Measurements from ENCODE around the gene ZBED4. TPM values are rescaled to one million over a fixed set of nuclear protein-coding genes. Genes with fewer than 3 reads are reported as not detected.

The ZBED4 gene
- total and polyA plus RNA-seq, 5 donors from 2014 or later = 6.1 to 17.1 (median 6.9) TPM

GRCh38 chr22:49823289-49824045 is 30.2 kb upstream of the ZBED4 start:
- Histone ChIP-seq H3K36me3 (ENCODE audit: control insufficient read depth, insufficient read depth, low read length) (peaks cover 45% of the 10 kb centered on the region), H3K27ac (ENCODE audit: insufficient read depth, low read length, poor library complexity, severe bottlenecking) (no peak overlapping the region), H3K4me3 (ENCODE audit: low read depth, low read length) (no peak overlapping the region), H3K9me3 (ENCODE audit: control insufficient read depth in 2 of 2, low read length in 2 of 2) (no peaks in the 10 kb centered on the region), H3K4me1 (ENCODE audit: control insufficient read depth, insufficient read depth, low read length, poor library complexity, severe bottlenecking) (peaks cover 46% of the 10 kb centered on the region), H3K27me3 (ENCODE audit: control insufficient read depth, insufficient read depth, low read length) (no peaks in the 10 kb centered on the region)
- H3K36me3 Mint-ChIP-seq = peaks cover 30% of the 10 kb centered on the region
- ATAC-seq (ENCODE audit: low read depth in 2 of 2) (no peak), DNase-seq (no peak)
- H3K4me3 Mint-ChIP-seq = peak overlapping the region in 3 of 4 donors; percentile 43 to 93 (median 93)
- no peaks in the 10 kb centered on the region for H3K9me3 Mint-ChIP-seq
- peaks cover 5 to 66% (median 29%) of the 10 kb centered on the region in 4 donors for H3K4me1 Mint-ChIP-seq
- H3K27me3 Mint-ChIP-seq = peaks cover 4% of the 10 kb centered on the region
- H3K27ac Mint-ChIP-seq = peak overlapping the region in 1 of 3 donors; percentile 52

GRCh38 chr22:49824185-49824925 is 29.3 kb upstream of the ZBED4 start:
- peak overlapping the region; percentile 93 to 98 (median 94) for H3K4me3 Mint-ChIP-seq

GRCh38 chr22:49824936-49825335 is 28.7 kb upstream of the ZBED4 start:
- Mint-ChIP-seq H3K27ac (peak overlapping the region in 2 of 3 donors; percentile 31 to 93), H3K9me3 (no peaks in the 10 kb centered on the region), H3K4me1 (peaks cover 12 to 72% (median 35%) of the 10 kb centered on the region in 4 donors), H3K36me3 (peaks cover 27% of the 10 kb centered on the region), H3K27me3 (peaks cover 4% of the 10 kb centered on the region), H3K4me3 (peak overlapping the region; percentile 93 to 98 (median 94))
- ATAC-seq (ENCODE audit: low read depth in 2 of 2) = no peak
- Histone ChIP-seq H3K9me3 (ENCODE audit: control insufficient read depth in 2 of 2, low read length in 2 of 2) (no peaks in the 10 kb centered on the region), H3K27ac (ENCODE audit: insufficient read depth, low read length, poor library complexity, severe bottlenecking) (no peak overlapping the region), H3K36me3 (ENCODE audit: control insufficient read depth, insufficient read depth, low read length) (peaks cover 38% of the 10 kb centered on the region), H3K4me1 (ENCODE audit: control insufficient read depth, insufficient read depth, low read length, poor library complexity, severe bottlenecking) (peaks cover 60% of the 10 kb centered on the region), H3K4me3 (ENCODE audit: low read depth, low read length) (peak overlapping the region; percentile 76), H3K27me3 (ENCODE audit: control insufficient read depth, insufficient read depth, low read length) (no peaks in the 10 kb centered on the region)
- DNase-seq = no peak

More at GRCh38 chr22:49824185-49824925, 29.3 kb upstream of the ZBED4 start:
- Mint-ChIP-seq H3K9me3 (no peaks in the 10 kb centered on the region), H3K36me3 (peaks cover 27% of the 10 kb centered on the region), H3K27me3 (peaks cover 4% of the 10 kb centered on the region), H3K27ac (peak overlapping the region in 2 of 3 donors; percentile 52 to 93), H3K4me1 (peaks cover 6 to 69% (median 30%) of the 10 kb centered on the region in 4 donors)
- ATAC-seq (ENCODE audit: low read depth in 2 of 2) (no peak), DNase-seq (no peak)
- H3K4me3 ChIP-seq (ENCODE audit: low read depth, low read length) = no peak overlapping the region
- no peak overlapping the region for H3K27ac ChIP-seq (ENCODE audit: insufficient read depth, low read length, poor library complexity, severe bottlenecking)
- H3K9me3 ChIP-seq (ENCODE audit: control insufficient read depth in 2 of 2, low read length in 2 of 2) = no peaks in the 10 kb centered on the region
- H3K36me3 ChIP-seq (ENCODE audit: control insufficient read depth, insufficient read depth, low read length) = peaks cover 39% of the 10 kb centered on the region
- peaks cover 55% of the 10 kb centered on the region for H3K4me1 ChIP-seq (ENCODE audit: control insufficient read depth, insufficient read depth, low read length, poor library complexity, severe bottlenecking)
- H3K27me3 ChIP-seq (ENCODE audit: control insufficient read depth, insufficient read depth, low read length) = no peaks in the 10 kb centered on the region

- Mint-ChIP-seq H3K9me3 (no peaks in the 10 kb centered on the region), H3K27ac (peak overlapping the region; percentile 12 to 93 (median 93)), H3K36me3 (peaks cover 24% of the 10 kb centered on the region), H3K4me3 (peak overlapping the region; percentile 93 to 98 (median 94)), H3K27me3 (peaks cover 4% of the 10 kb centered on the region), H3K4me1 (peaks cover 15 to 73% (median 38%) of the 10 kb centered on the region in 4 donors)
- peak overlapping the region; percentile 67 for H3K27ac ChIP-seq (ENCODE audit: insufficient read depth, low read length, poor library complexity, severe bottlenecking)
- peaks cover 33% of the 10 kb centered on the region for H3K36me3 ChIP-seq (ENCODE audit: control insufficient read depth, insufficient read depth, low read length)
- no peaks in the 10 kb centered on the region for H3K27me3 ChIP-seq (ENCODE audit: control insufficient read depth, insufficient read depth, low read length)
- no peaks in the 10 kb centered on the region for H3K9me3 ChIP-seq (ENCODE audit: control insufficient read depth in 2 of 2, low read length in 2 of 2)
- peak overlapping the region; percentile 76 for H3K4me3 ChIP-seq (ENCODE audit: low read depth, low read length)
- DNase-seq (no peak), ATAC-seq (ENCODE audit: low read depth in 2 of 2) (no peak)
- peaks cover 63% of the 10 kb centered on the region for H3K4me1 ChIP-seq (ENCODE audit: control insufficient read depth, insufficient read depth, low read length, poor library complexity, severe bottlenecking)
These were observed 28.2 kb upstream of the ZBED4 start for GRCh38 chr22:49825436-49825835.

- Mint-ChIP-seq H3K36me3 (peaks cover 18% of the 10 kb centered on the region), H3K27me3 (peaks cover 4% of the 10 kb centered on the region), H3K9me3 (no peaks in the 10 kb centered on the region), H3K27ac (peak overlapping the region; percentile 6 to 93 (median 93)), H3K4me1 (peaks cover 15 to 69% (median 37%) of the 10 kb centered on the region in 4 donors), H3K4me3 (peak overlapping the region; percentile 93 to 98 (median 94))
- no peaks in the 10 kb centered on the region for H3K9me3 ChIP-seq (ENCODE audit: control insufficient read depth in 2 of 2, low read length in 2 of 2)
- ATAC-seq (ENCODE audit: low read depth in 2 of 2) (peak; percentile 63 to 66), DNase-seq (peak; percentile 38 to 70 (median 59))
- no peaks in the 10 kb centered on the region for H3K27me3 ChIP-seq (ENCODE audit: control insufficient read depth, insufficient read depth, low read length)
- H3K36me3 ChIP-seq (ENCODE audit: control insufficient read depth, insufficient read depth, low read length) = peaks cover 27% of the 10 kb centered on the region
- H3K27ac ChIP-seq (ENCODE audit: insufficient read depth, low read length, poor library complexity, severe bottlenecking) = peak overlapping the region; percentile 67
- peaks cover 64% of the 10 kb centered on the region for H3K4me1 ChIP-seq (ENCODE audit: control insufficient read depth, insufficient read depth, low read length, poor library complexity, severe bottlenecking)
- H3K4me3 ChIP-seq (ENCODE audit: low read depth, low read length) = peak overlapping the region; percentile 76
These were observed 27.6 kb upstream of the ZBED4 start for GRCh38 chr22:49825944-49826602.

- peak overlapping the region; percentile 67 for H3K27ac ChIP-seq (ENCODE audit: insufficient read depth, low read length, poor library complexity, severe bottlenecking)
- H3K36me3 ChIP-seq (ENCODE audit: control insufficient read depth, insufficient read depth, low read length) = peaks cover 21% of the 10 kb centered on the region
- H3K27ac Mint-ChIP-seq = peak overlapping the region in 2 of 3 donors; percentile 93
- peaks cover 17% of the 10 kb centered on the region for H3K36me3 Mint-ChIP-seq
- peak in 2 of 3 donors; percentile 47 to 88 for DNase-seq
- H3K4me1 Mint-ChIP-seq = peaks cover 15 to 65% (median 36%) of the 10 kb centered on the region in 4 donors
- peak; percentile 12 to 26 for ATAC-seq (ENCODE audit: low read depth in 2 of 2)
- H3K4me3 Mint-ChIP-seq = peak overlapping the region; percentile 93 to 98 (median 94)
- H3K9me3 Mint-ChIP-seq = no peaks in the 10 kb centered on the region
- no peaks in the 10 kb centered on the region for H3K9me3 ChIP-seq (ENCODE audit: control insufficient read depth in 2 of 2, low read length in 2 of 2)
- peak overlapping the region; percentile 76 for H3K4me3 ChIP-seq (ENCODE audit: low read depth, low read length)
- H3K27me3 ChIP-seq (ENCODE audit: control insufficient read depth, insufficient read depth, low read length) = no peaks in the 10 kb centered on the region
- peaks cover 4% of the 10 kb centered on the region for H3K27me3 Mint-ChIP-seq
- peaks cover 62% of the 10 kb centered on the region for H3K4me1 ChIP-seq (ENCODE audit: control insufficient read depth, insufficient read depth, low read length, poor library complexity, severe bottlenecking)
These were observed 26.9 kb upstream of the ZBED4 start for GRCh38 chr22:49826603-49827270.

All from CD4-positive, CD25-positive, alpha-beta regulatory T cell (primary cell).